HepG2 (cell line): ENCODE measurements around the gene ST8SIA4.

Source experiments
- CTCF ChIP-seq: sonication (generic); formaldehyde crosslinking; IDR thresholded peaks from 2 replicates; pipeline ENCODE4 v1.5.0; 2020; ENCODE audit warnings: mild to moderate bottlenecking, missing genetic modification reagents, moderate library complexity
- ESRRA ChIP-seq: sonication (generic); formaldehyde crosslinking; IDR thresholded peaks from 2 replicates; pipeline ENCODE4 v1.5.1; 2020; ENCODE audit warnings: mild to moderate bottlenecking, low read depth, missing genetic modification reagents
- HNRNPUL1 ChIP-seq: fragments of 200-400 bp; formaldehyde crosslinking; IDR thresholded peaks from 2 replicates; pipeline ENCODE4 v1.6.1; 2017; ENCODE audit warnings: low read depth, mild to moderate bottlenecking, low read length, moderate library complexity
- MIER2 ChIP-seq: IDR thresholded peaks from 2 replicates; pipeline ENCODE4 v1.6.1; 2016; ENCODE audit warnings: missing biosample characterization, missing genetic modification reagents
- SNRNP70 ChIP-seq: fragments of 200-400 bp; formaldehyde crosslinking; IDR thresholded peaks from 2 replicates; pipeline ENCODE4 v1.6.1; 2017; ENCODE audit warnings: mild to moderate bottlenecking, low read depth, low read length, moderate library complexity

GRCh38 chr5:100904259-100904861 is 1.3 kb upstream of the ST8SIA4 start:
- TF ChIP-seq ESRRA (no peak), CTCF (CRISPR knock-in tag) (no peak), SNRNP70 (no peak), MIER2 (CRISPR knock-in tag) (no peak), HNRNPUL1 (no peak)
